Measurements from ENCODE around the gene CARNS1.
A peak's percentile ranks its signal among the peaks of the same experiment; 100 is the strongest.

Gene CARNS1

DNA sequence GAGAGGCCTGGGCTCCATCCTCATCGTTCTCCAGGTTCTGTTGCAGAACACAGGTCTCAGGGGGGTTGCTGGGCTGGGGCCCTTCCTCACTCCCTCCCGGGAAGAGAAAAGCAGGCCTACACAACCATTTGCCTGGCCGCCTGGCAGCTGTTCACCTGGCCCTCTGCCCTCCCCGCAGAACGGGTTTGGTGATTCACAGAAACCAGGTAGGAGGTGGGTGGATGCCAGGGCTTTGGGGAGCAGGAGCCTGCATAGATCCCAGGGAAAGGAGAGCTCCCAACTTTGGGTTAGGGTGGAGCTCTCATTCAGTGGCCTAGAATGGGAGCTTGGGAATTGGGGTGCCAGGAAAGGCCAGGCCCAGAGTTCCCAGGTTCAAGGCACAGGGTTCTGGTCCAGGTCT, 52.6 kb downstream of the CARNS1 start:
- peak overlapping the region; percentile 65 for H3K4me3 ChIP-seq (replicated peaks; ENCODE audit: insufficient read depth, low read length)
- TF ChIP-seq, protein P1, sequence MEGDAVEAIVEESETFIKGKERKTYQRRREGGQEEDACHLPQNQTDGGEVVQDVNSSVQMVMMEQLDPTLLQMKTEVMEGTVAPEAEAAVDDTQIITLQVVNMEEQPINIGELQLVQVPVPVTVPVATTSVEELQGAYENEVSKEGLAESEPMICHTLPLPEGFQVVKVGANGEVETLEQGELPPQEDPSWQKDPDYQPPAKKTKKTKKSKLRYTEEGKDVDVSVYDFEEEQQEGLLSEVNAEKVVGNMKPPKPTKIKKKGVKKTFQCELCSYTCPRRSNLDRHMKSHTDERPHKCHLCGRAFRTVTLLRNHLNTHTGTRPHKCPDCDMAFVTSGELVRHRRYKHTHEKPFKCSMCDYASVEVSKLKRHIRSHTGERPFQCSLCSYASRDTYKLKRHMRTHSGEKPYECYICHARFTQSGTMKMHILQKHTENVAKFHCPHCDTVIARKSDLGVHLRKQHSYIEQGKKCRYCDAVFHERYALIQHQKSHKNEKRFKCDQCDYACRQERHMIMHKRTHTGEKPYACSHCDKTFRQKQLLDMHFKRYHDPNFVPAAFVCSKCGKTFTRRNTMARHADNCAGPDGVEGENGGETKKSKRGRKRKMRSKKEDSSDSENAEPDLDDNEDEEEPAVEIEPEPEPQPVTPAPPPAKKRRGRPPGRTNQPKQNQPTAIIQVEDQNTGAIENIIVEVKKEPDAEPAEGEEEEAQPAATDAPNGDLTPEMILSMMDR (IDR thresholded peaks at IDR 0.05; ENCODE audit: insufficient read depth, low read length): no peak
- TF ChIP-seq GABPA (IDR thresholded peaks at IDR 0.05; ENCODE audit: low read depth) (no peak), SPI1 (IDR thresholded peaks at IDR 0.05; ENCODE audit: borderline replicate concordance, low read depth) (no peak), POLR2AphosphoS5 (IDR thresholded peaks at IDR 0.05; ENCODE audit: low read depth) (no peak)
- TF ChIP-seq, protein P2, sequence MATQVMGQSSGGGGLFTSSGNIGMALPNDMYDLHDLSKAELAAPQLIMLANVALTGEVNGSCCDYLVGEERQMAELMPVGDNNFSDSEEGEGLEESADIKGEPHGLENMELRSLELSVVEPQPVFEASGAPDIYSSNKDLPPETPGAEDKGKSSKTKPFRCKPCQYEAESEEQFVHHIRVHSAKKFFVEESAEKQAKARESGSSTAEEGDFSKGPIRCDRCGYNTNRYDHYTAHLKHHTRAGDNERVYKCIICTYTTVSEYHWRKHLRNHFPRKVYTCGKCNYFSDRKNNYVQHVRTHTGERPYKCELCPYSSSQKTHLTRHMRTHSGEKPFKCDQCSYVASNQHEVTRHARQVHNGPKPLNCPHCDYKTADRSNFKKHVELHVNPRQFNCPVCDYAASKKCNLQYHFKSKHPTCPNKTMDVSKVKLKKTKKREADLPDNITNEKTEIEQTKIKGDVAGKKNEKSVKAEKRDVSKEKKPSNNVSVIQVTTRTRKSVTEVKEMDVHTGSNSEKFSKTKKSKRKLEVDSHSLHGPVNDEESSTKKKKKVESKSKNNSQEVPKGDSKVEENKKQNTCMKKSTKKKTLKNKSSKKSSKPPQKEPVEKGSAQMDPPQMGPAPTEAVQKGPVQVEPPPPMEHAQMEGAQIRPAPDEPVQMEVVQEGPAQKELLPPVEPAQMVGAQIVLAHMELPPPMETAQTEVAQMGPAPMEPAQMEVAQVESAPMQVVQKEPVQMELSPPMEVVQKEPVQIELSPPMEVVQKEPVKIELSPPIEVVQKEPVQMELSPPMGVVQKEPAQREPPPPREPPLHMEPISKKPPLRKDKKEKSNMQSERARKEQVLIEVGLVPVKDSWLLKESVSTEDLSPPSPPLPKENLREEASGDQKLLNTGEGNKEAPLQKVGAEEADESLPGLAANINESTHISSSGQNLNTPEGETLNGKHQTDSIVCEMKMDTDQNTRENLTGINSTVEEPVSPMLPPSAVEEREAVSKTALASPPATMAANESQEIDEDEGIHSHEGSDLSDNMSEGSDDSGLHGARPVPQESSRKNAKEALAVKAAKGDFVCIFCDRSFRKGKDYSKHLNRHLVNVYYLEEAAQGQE (IDR thresholded peaks at IDR 0.05; ENCODE audit: insufficient replicate concordance, low read depth): no peak
- H3K27me3 ChIP-seq (ENCODE audit: insufficient read depth, poor library complexity, severe bottlenecking): no peaks in the 10 kb centered on the region
- no peak for DNase-seq (ENCODE audit: low read depth in 1 of 2, low spot score in 1 of 2)
- no peak overlapping the region for H3K27ac ChIP-seq (replicated peaks)

DNA sequence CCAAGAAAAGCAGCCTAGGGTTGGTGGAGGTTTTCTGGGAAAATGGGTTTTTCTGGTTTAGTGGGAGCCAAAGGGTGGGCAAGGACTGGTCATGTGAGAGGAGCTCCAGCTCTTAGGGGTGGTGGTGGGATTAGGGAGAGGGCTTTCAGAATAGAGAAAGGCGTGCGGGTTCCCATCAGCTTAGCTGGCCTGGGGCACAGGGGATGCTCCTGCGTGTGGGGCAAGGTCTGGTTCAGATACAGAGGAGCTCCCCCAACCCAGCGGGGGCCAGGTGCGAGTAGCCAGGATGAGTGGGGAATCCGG, 52.9 kb downstream of the CARNS1 start:
- Histone ChIP-seq H3K27me3 (ENCODE audit: insufficient read depth, poor library complexity, severe bottlenecking) (no peaks in the 10 kb centered on the region), H3K4me3 (replicated peaks; ENCODE audit: insufficient read depth, low read length) (peak overlapping the region; percentile 65), H3K27ac (replicated peaks) (peak overlapping the region; percentile 49)
- TF ChIP-seq, protein P1 (IDR thresholded peaks at IDR 0.05; ENCODE audit: insufficient read depth, low read length): no peak
- TF ChIP-seq, protein P2 (IDR thresholded peaks at IDR 0.05; ENCODE audit: insufficient replicate concordance, low read depth): no peak
- TF ChIP-seq SPI1 (IDR thresholded peaks at IDR 0.05; ENCODE audit: borderline replicate concordance, low read depth): no peak
- no peak for TF ChIP-seq POLR2AphosphoS5 (IDR thresholded peaks at IDR 0.05; ENCODE audit: low read depth)
- no peak for TF ChIP-seq GABPA (IDR thresholded peaks at IDR 0.05; ENCODE audit: low read depth)
- DNase-seq (ENCODE audit: low read depth in 1 of 2, low spot score in 1 of 2): no peak

DNA sequence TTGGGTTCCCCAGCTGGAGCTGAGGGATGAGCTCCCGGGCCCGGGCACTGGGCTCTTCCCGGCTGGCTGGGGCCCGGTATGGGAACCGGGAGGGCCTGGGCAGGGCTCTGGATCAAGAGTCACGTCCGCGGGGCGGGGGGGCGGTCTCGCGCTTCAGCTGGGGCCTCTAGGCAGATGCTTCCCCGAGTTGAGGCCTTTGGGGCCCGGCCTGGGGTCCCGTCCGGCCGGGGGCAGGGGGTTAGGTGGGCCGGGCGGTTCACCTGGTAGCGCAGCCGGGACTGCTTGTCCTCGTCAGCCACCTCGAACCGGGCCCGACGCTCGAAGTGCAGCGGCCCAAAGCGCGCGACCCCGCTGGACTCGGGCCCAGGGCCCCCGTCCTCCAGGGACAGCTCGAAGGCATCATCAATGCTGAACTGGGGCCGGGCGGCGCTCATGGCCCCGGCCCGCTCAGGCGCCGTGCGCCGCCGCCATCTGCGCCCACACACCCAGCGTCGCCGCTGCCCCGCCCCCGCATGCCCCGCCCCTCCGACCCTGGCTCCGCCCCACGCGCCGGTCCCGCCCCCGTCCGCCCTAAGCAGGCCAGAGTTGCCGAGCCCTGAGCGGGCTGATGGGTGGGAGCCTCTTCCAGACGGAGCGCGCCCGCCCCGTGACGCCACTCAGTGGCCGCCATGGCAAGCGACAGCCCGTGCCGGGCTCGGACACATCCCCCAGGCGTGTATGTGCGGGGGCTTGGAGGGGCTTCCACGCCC, 53.5 kb downstream of the CARNS1 start, which contains the start of gene TMEM134:
Gene TMEM134, minus strand, starts transcription at position 493 of the 749 bp plus-strand sequence. Its CDS starts 59 bp downstream, at position 434.
- H3K27me3 ChIP-seq (ENCODE audit: insufficient read depth, poor library complexity, severe bottlenecking): no peaks in the 10 kb centered on the region
- peak within 1 kb of the TSS; percentile 72 for H3K27ac ChIP-seq (replicated peaks)
- H3K4me3 ChIP-seq (replicated peaks; ENCODE audit: insufficient read depth, low read length): peak within 1 kb of the TSS; percentile 65
- peak; percentile 89 to 90 for DNase-seq (ENCODE audit: low read depth in 1 of 2, low spot score in 1 of 2)
- peak; percentile 90 for TF ChIP-seq POLR2AphosphoS5 (IDR thresholded peaks at IDR 0.05; ENCODE audit: low read depth)
- TF ChIP-seq, protein P1 (IDR thresholded peaks at IDR 0.05; ENCODE audit: insufficient read depth, low read length): peak; percentile 30
- TF ChIP-seq, protein P2 (IDR thresholded peaks at IDR 0.05; ENCODE audit: insufficient replicate concordance, low read depth): peak; percentile 11
- TF ChIP-seq SPI1 (IDR thresholded peaks at IDR 0.05; ENCODE audit: borderline replicate concordance, low read depth): no peak

All from HL-60 (cell line).